GM19099 (cell line): ENCODE measurements around the gene RPL23.

Experiments used
- POLR2A ChIP-seq: IDR thresholded peaks from 3 replicates; pipeline ENCODE4 v1.6.1; 2011; ENCODE audit warnings: low read depth; ENCODE audit not compliant: insufficient read length; ENCODE audit errors: extremely low read depth

RPL23 gene

GRCh38 chr17:38857271-38857670 is 3.8 kb upstream of the RPL23 start:
- no peak for TF ChIP-seq POLR2A

- no peak for TF ChIP-seq POLR2A
Measured at GRCh38 chr17:38852771-38853291, 690 bp downstream of the RPL23 start.

GRCh38 chr17:38851434-38851833 is 2.1 kb downstream of the RPL23 start:
- TF ChIP-seq POLR2A = no peak

- no peak for TF ChIP-seq POLR2A
Measured at GRCh38 chr17:38850374-38850773, 3.1 kb downstream of the RPL23 start.

GRCh38 chr17:38848939-38849605 is 4.4 kb downstream of the RPL23 start:
- TF ChIP-seq POLR2A = no peak

GRCh38 chr17:38848557-38848891 is 5.0 kb downstream of the RPL23 start:
- peak; percentile 9 for TF ChIP-seq POLR2A

- TF ChIP-seq POLR2A = no peak
Measured at GRCh38 chr17:38844261-38844757, 9.2 kb downstream of the RPL23 start.

GRCh38 chr17:38825762-38826247 is 27.7 kb downstream of the RPL23 start:
- no peak for TF ChIP-seq POLR2A

- TF ChIP-seq POLR2A = peak; percentile 92
Measured at GRCh38 chr17:38824899-38825761, 28.4 kb downstream of the RPL23 start, which contains the start of gene CWC25. TSS of gene CWC25 (minus strand) at chr17:38825321. CDS start at chr17:38825183, 138 bp downstream.

- no peak for TF ChIP-seq POLR2A
Measured at GRCh38 chr17:38815576-38816193, 37.8 kb downstream of the RPL23 start.

GRCh38 chr17:38809828-38810227 is 43.7 kb downstream of the RPL23 start:
- TF ChIP-seq POLR2A = no peak

GRCh38 chr17:38800237-38800760 is 53.2 kb downstream of the RPL23 start:
- no peak for TF ChIP-seq POLR2A

- TF ChIP-seq POLR2A = peak; percentile 44
Measured at GRCh38 chr17:38799501-38800236, 53.9 kb downstream of the RPL23 start, which contains the start of gene PIP4K2B. TSS of gene PIP4K2B (minus strand) at chr17:38799556. CDS start at chr17:38799424, 132 bp downstream.
